Measurements from ENCODE around the gene LRR1. TPM values are rescaled to one million over a fixed set of nuclear protein-coding genes. Genes with fewer than 3 reads are reported as not detected.

Gene LRR1
- total and polyA plus RNA-seq, 9 of the 15 experiments (the other 6 are each of a cell fraction or from before 2014, with no cell fraction given) = 26.5 to 58.1 (median 31.8) TPM

GRCh38 chr14:49585803-49586672, 12.7 kb upstream of the LRR1 start, which contains the start of gene RPS29 (continued):
- TF ChIP-seq HCFC1 (IDR thresholded peaks at IDR 0.05; ENCODE audit: low read depth, low read length) = 0 out of 2 replicates have a peak, but pooled peaks have one; percentile 13
- peak; percentile 99 for TF ChIP-seq JUNB (CRISPR knock-in tag; conservative IDR thresholded peaks at IDR 0.05)
- no peak for TF ChIP-seq ZNF121 (CRISPR knock-in tag; conservative IDR thresholded peaks at IDR 0.05)
- TF ChIP-seq MEIS2 (IDR thresholded peaks at IDR 0.05; ENCODE audit: partially characterized antibody) = peak; percentile 89
- TF ChIP-seq PKNOX1 (IDR thresholded peaks at IDR 0.05) = no peak
- no peak for TF ChIP-seq ZNF830 (CRISPR knock-in tag; IDR thresholded peaks at IDR 0.05)
- peak; percentile 22; the same call in 1 of the 2 replicates for TF ChIP-seq ZNF592 (IDR thresholded peaks at IDR 0.05)
- no peak for TF ChIP-seq NUFIP1 (IDR thresholded peaks at IDR 0.05; ENCODE audit: partially characterized antibody)
- no peak for TF ChIP-seq ZBTB8A (IDR thresholded peaks at IDR 0.05; ENCODE audit: partially characterized antibody)
- no peak for TF ChIP-seq ZNF239 (CRISPR knock-in tag; IDR thresholded peaks at IDR 0.05)
- no peak for TF ChIP-seq ZNF224 (CRISPR knock-in tag; IDR thresholded peaks at IDR 0.05)
- TF ChIP-seq SMARCE1 (IDR thresholded peaks at IDR 0.05) = no peak
- no peak for TF ChIP-seq PPARD (CRISPR knock-in tag; IDR thresholded peaks at IDR 0.05)
- no peak for TF ChIP-seq RFX1 (IDR thresholded peaks at IDR 0.05)
- TF ChIP-seq EHMT2 (IDR thresholded peaks at IDR 0.05) = no peak
- TF ChIP-seq ZNF24 (IDR thresholded peaks at IDR 0.05) = no peak
- no peak for TF ChIP-seq CCAR2 (IDR thresholded peaks at IDR 0.05; ENCODE audit: low read depth, low read length)
- TF ChIP-seq MCM3 (IDR thresholded peaks at IDR 0.05) = no peak
- no peak for TF ChIP-seq MEF2D (tag; conservative IDR thresholded peaks at IDR 0.05; ENCODE audit: low read depth)
- no peak for TF ChIP-seq FOXA1 (IDR thresholded peaks at IDR 0.05; ENCODE audit: borderline replicate concordance)
- TF ChIP-seq USF1 (CRISPR knock-in tag; IDR thresholded peaks at IDR 0.05) = no peak

Data from K562 (cell line).